Measurements from ENCODE around the gene SHISA5. TPM values are rescaled to one million over a fixed set of nuclear protein-coding genes. Genes with fewer than 3 reads are reported as not detected.

SHISA5 gene
- total and polyA plus RNA-seq, 4 donors, result 40.7 to 104 (median 75.8) TPM

- no peak for DNase-seq (ENCODE audit: low spot score)
- H3K9ac ChIP-seq (ENCODE audit: low read depth in 1 of 2, low read length in 2 of 2), result peak overlapping the region; percentile 43 to 72
- peaks cover 15 to 62% (median 51%) of the 10 kb centered on the region in 4 donors for H3K4me1 ChIP-seq (ENCODE audit: control insufficient read depth in 4 of 4, insufficient read depth in 4 of 4, low read length in 3 of 4)
- peaks cover 0 to 5% (median under 1%) of the 10 kb centered on the region in 4 donors for H3K36me3 ChIP-seq (ENCODE audit: control insufficient read depth in 4 of 4, insufficient read depth in 3 of 4, low read depth in 1 of 4, low read length in 3 of 4)
- peak overlapping the region; percentile 49 to 59 (median 50) for H3K4me3 ChIP-seq (ENCODE audit: low read depth in 1 of 3, low read length in 3 of 3)
- peak overlapping the region; percentile 92 to 95 for H3K27ac ChIP-seq (ENCODE audit: low read depth in 1 of 2, low read length in 2 of 2)
- 40% methylated on average over 19 of the region's 19 CpGs for WGBS
- TF ChIP-seq EGR1 (IDR thresholded peaks at IDR 0.05; ENCODE audit: low read depth in 2 of 2), result no peak
- TF ChIP-seq GABPA (IDR thresholded peaks at IDR 0.05 in 1 of 2, conservative IDR thresholded peaks at IDR 0.05 in 1 of 2), result no peak
- no peak for TF ChIP-seq REST (IDR thresholded peaks at IDR 0.05)
- no peak for TF ChIP-seq HNF4A (conservative IDR thresholded peaks at IDR 0.05)
- no peak for TF ChIP-seq RXRA (IDR thresholded peaks at IDR 0.05)
- TF ChIP-seq CTCF (IDR thresholded peaks at IDR 0.05; ENCODE audit: low read depth, low read length, missing input control), result no peak
- TF ChIP-seq RAD21 (IDR thresholded peaks at IDR 0.05), result no peak
- TF ChIP-seq HNF4G (IDR thresholded peaks at IDR 0.05), result no peak
- no peak for TF ChIP-seq FOXA1 (IDR thresholded peaks at IDR 0.05)
- no peak for TF ChIP-seq NR2F2 (IDR thresholded peaks at IDR 0.05)
- TF ChIP-seq, protein P1, sequence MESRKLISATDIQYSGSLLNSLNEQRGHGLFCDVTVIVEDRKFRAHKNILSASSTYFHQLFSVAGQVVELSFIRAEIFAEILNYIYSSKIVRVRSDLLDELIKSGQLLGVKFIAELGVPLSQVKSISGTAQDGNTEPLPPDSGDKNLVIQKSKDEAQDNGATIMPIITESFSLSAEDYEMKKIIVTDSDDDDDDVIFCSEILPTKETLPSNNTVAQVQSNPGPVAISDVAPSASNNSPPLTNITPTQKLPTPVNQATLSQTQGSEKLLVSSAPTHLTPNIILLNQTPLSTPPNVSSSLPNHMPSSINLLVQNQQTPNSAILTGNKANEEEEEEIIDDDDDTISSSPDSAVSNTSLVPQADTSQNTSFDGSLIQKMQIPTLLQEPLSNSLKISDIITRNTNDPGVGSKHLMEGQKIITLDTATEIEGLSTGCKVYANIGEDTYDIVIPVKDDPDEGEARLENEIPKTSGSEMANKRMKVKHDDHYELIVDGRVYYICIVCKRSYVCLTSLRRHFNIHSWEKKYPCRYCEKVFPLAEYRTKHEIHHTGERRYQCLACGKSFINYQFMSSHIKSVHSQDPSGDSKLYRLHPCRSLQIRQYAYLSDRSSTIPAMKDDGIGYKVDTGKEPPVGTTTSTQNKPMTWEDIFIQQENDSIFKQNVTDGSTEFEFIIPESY (IDR thresholded peaks at IDR 0.05), result no peak
- no peak for TF ChIP-seq TAF1 (conservative IDR thresholded peaks at IDR 0.05)
- no peaks in the 10 kb centered on the region for H3K27me3 ChIP-seq (ENCODE audit: control insufficient read depth in 4 of 4, insufficient read depth in 4 of 4, low read length in 3 of 4)
- no peaks in the 10 kb centered on the region for H3K9me3 ChIP-seq (ENCODE audit: control insufficient read depth in 4 of 4, low read length in 3 of 4)
These were observed 37.4 kb downstream of the SHISA5 start for GRCh38 chr3:48466386-48467109.

DNA sequence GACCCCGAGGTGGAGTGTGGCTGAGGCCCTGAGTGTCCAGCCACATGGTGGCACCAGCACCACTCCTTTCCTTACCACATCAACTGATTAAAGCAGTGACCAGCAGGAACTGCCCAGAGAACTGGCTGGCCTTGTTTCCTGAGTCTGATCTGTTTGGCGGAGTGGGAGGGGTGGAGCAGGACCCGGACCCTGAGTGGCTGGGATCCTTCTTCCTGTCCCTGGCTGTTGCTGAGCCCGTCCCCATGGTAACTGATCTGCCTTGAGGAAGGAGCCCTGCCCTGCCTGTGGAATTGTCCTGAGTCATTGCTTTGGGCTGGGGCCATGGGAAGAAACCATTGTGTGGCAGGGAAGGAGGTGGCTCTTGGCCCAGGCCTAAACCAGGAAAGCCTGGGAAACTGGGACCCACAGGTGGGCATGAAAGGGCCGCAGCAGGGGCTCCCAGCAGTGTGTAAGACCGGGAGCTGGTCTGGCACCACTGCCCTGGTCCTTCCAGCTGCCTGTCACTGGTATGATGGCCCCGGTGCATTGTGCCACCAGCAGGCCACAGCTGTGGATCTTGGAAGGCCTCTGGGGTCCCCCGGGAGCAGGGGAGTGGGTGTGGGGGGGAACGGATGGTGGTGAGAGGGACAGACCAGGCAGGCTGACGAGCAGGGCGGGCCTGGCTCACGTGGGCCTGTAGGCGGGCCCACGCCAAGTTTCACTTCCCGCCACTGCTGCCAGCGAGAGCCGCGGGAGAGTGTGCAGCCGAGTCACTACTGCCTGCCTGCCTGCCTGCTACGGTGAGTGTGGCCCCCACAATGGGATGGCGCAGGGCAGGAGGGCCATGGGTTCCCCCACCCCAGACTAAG is 38.2 kb downstream of the SHISA5 start:
- H3K27me3 ChIP-seq (ENCODE audit: control insufficient read depth in 4 of 4, insufficient read depth in 4 of 4, low read length in 3 of 4), result no peaks in the 10 kb centered on the region
- H3K9me3 ChIP-seq (ENCODE audit: control insufficient read depth in 4 of 4, low read length in 3 of 4), result no peaks in the 10 kb centered on the region
- H3K36me3 ChIP-seq (ENCODE audit: control insufficient read depth in 4 of 4, insufficient read depth in 3 of 4, low read depth in 1 of 4, low read length in 3 of 4), result peaks cover 0 to 11% (median 7%) of the 10 kb centered on the region in 4 donors
- DNase-seq (ENCODE audit: low spot score), result peak; percentile 76
- peak overlapping the region; percentile 65 to 72 for H3K9ac ChIP-seq (ENCODE audit: low read depth in 1 of 2, low read length in 2 of 2)
- peak overlapping the region; percentile 49 to 59 (median 50) for H3K4me3 ChIP-seq (ENCODE audit: low read depth in 1 of 3, low read length in 3 of 3)
- WGBS, result 19% methylated on average over 21 of the region's 21 CpGs
- H3K4me1 ChIP-seq (ENCODE audit: control insufficient read depth in 4 of 4, insufficient read depth in 4 of 4, low read length in 3 of 4), result peaks cover 15 to 58% (median 46%) of the 10 kb centered on the region in 4 donors
- H3K27ac ChIP-seq (ENCODE audit: low read depth in 1 of 2, low read length in 2 of 2), result peak overlapping the region; percentile 92 to 95
- peak; percentile 82 for TF ChIP-seq NR2F2 (IDR thresholded peaks at IDR 0.05)
- no peak for TF ChIP-seq FOXA1 (IDR thresholded peaks at IDR 0.05)
- TF ChIP-seq REST (IDR thresholded peaks at IDR 0.05), result peak; percentile 19
- TF ChIP-seq GABPA (IDR thresholded peaks at IDR 0.05 in 1 of 2, conservative IDR thresholded peaks at IDR 0.05 in 1 of 2), result peak in 1 of 2 donors; percentile 75
- peak; percentile 96 to 98 for TF ChIP-seq RAD21 (IDR thresholded peaks at IDR 0.05)
- TF ChIP-seq CTCF (IDR thresholded peaks at IDR 0.05; ENCODE audit: low read depth, low read length, missing input control), result peak; percentile 71
- TF ChIP-seq TAF1 (conservative IDR thresholded peaks at IDR 0.05), result no peak
- TF ChIP-seq MAX (IDR thresholded peaks at IDR 0.05), result no peak
